Measurements from ENCODE around the gene AFMID. TPM values are rescaled to one million over a fixed set of nuclear protein-coding genes. Genes with fewer than 3 reads are reported as not detected.
A peak's percentile ranks its signal among the peaks of the same experiment; 100 is the strongest.

The AFMID gene
- total and polyA plus RNA-seq, 2 of the 13 experiments (the other 11 are each of a cell fraction or from before 2014, with no cell fraction given) = 249 to 270 TPM

DNA sequence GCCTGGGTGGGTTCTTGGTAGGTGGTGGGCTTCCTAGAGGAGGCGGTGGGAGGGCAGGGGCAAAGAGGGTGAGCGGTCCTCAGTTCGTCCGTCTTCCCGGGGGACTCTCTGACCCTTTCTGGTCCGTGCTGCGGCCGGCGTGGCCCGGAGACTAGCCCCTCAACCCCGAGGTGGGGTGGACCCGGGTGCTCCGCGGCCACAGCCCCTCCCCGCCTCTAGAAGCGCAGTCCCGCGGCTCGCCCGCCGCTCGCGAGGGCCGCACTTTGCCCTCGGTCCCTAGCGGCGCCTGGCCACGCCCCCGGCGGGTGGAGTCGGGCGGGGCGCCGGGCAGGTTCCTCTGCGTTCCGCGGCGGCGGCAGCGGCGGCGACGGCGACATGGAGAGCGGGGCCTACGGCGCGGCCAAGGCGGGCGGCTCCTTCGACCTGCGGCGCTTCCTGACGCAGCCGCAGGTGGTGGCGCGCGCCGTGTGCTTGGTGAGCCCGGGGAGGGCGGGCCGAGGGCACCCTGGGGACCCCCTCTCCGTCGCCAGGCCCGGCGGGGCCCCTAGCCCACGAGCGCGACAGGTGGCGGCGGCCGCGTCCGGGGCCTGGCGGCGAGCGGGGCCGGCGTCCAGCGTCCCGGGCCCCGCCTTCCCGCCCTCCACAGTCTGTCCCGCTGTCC lies 18.8 kb upstream of the AFMID start, which contains the start of gene SYNGR2 (continued):
- TF ChIP-seq, protein P1, sequence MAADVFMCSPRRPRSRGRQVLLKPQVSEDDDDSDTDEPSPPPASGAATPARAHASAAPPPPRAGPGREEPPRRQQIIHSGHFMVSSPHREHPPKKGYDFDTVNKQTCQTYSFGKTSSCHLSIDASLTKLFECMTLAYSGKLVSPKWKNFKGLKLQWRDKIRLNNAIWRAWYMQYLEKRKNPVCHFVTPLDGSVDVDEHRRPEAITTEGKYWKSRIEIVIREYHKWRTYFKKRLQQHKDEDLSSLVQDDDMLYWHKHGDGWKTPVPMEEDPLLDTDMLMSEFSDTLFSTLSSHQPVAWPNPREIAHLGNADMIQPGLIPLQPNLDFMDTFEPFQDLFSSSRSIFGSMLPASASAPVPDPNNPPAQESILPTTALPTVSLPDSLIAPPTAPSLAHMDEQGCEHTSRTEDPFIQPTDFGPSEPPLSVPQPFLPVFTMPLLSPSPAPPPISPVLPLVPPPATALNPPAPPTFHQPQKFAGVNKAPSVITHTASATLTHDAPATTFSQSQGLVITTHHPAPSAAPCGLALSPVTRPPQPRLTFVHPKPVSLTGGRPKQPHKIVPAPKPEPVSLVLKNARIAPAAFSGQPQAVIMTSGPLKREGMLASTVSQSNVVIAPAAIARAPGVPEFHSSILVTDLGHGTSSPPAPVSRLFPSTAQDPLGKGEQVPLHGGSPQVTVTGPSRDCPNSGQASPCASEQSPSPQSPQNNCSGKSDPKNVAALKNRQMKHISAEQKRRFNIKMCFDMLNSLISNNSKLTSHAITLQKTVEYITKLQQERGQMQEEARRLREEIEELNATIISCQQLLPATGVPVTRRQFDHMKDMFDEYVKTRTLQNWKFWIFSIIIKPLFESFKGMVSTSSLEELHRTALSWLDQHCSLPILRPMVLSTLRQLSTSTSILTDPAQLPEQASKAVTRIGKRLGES (CRISPR knock-in tag; IDR thresholded peaks at IDR 0.05; ENCODE audit: borderline replicate concordance) = peak; percentile 72; the same call in 1 of the 2 replicates
- TF ChIP-seq, protein P2, sequence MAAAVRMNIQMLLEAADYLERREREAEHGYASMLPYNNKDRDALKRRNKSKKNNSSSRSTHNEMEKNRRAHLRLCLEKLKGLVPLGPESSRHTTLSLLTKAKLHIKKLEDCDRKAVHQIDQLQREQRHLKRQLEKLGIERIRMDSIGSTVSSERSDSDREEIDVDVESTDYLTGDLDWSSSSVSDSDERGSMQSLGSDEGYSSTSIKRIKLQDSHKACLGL (CRISPR knock-in tag; IDR thresholded peaks at IDR 0.05) = peak; percentile 24
- TF ChIP-seq U2AF1 (optimal IDR thresholded peaks at IDR 0.05; ENCODE audit: low read depth, low read length) (no peak), ZNF558 (CRISPR knock-in tag; IDR thresholded peaks at IDR 0.05; ENCODE audit: borderline replicate concordance) (peak; percentile 89; the same call in 1 of the 2 replicates), ZNF616 (CRISPR knock-in tag; IDR thresholded peaks at IDR 0.05; ENCODE audit: low read depth) (peak; percentile 28; the same call in 1 of the 2 replicates), KLF9 (CRISPR knock-in tag; IDR thresholded peaks at IDR 0.05; ENCODE audit: low read depth) (peak; percentile 49; the same call in 1 of the 2 replicates), SALL2 (CRISPR knock-in tag; IDR thresholded peaks at IDR 0.05) (peak; percentile 80), ZNF607 (CRISPR knock-in tag; IDR thresholded peaks at IDR 0.05; ENCODE audit: borderline replicate concordance) (peak; percentile 64), RAD21 (CRISPR knock-in tag; IDR thresholded peaks at IDR 0.05) (peak; percentile 76), ZNF124 (CRISPR knock-in tag; IDR thresholded peaks at IDR 0.05) (peak; percentile 43; the same call in 1 of the 2 replicates), GATAD1 (CRISPR knock-in tag; IDR thresholded peaks at IDR 0.05) (peak; percentile 68; the same call in 1 of the 2 replicates), ZNF761 (CRISPR knock-in tag; conservative IDR thresholded peaks at IDR 0.05) (peak; percentile 88; the same call in 1 of the 2 replicates), PAX8 (CRISPR knock-in tag; IDR thresholded peaks at IDR 0.05; ENCODE audit: borderline replicate concordance) (peak; percentile 86; the same call in 1 of the 2 replicates)
- TF ChIP-seq, protein P3, sequence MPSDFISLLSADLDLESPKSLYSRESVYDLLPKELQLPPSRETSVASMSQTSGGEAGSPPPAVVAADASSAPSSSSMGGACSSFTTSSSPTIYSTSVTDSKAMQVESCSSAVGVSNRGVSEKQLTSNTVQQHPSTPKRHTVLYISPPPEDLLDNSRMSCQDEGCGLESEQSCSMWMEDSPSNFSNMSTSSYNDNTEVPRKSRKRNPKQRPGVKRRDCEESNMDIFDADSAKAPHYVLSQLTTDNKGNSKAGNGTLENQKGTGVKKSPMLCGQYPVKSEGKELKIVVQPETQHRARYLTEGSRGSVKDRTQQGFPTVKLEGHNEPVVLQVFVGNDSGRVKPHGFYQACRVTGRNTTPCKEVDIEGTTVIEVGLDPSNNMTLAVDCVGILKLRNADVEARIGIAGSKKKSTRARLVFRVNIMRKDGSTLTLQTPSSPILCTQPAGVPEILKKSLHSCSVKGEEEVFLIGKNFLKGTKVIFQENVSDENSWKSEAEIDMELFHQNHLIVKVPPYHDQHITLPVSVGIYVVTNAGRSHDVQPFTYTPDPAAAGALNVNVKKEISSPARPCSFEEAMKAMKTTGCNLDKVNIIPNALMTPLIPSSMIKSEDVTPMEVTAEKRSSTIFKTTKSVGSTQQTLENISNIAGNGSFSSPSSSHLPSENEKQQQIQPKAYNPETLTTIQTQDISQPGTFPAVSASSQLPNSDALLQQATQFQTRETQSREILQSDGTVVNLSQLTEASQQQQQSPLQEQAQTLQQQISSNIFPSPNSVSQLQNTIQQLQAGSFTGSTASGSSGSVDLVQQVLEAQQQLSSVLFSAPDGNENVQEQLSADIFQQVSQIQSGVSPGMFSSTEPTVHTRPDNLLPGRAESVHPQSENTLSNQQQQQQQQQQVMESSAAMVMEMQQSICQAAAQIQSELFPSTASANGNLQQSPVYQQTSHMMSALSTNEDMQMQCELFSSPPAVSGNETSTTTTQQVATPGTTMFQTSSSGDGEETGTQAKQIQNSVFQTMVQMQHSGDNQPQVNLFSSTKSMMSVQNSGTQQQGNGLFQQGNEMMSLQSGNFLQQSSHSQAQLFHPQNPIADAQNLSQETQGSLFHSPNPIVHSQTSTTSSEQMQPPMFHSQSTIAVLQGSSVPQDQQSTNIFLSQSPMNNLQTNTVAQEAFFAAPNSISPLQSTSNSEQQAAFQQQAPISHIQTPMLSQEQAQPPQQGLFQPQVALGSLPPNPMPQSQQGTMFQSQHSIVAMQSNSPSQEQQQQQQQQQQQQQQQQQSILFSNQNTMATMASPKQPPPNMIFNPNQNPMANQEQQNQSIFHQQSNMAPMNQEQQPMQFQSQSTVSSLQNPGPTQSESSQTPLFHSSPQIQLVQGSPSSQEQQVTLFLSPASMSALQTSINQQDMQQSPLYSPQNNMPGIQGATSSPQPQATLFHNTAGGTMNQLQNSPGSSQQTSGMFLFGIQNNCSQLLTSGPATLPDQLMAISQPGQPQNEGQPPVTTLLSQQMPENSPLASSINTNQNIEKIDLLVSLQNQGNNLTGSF (CRISPR knock-in tag; IDR thresholded peaks at IDR 0.05) = 0 out of 2 replicates have a peak, but pooled peaks have one; percentile 72
- TF ChIP-seq, protein P4, sequence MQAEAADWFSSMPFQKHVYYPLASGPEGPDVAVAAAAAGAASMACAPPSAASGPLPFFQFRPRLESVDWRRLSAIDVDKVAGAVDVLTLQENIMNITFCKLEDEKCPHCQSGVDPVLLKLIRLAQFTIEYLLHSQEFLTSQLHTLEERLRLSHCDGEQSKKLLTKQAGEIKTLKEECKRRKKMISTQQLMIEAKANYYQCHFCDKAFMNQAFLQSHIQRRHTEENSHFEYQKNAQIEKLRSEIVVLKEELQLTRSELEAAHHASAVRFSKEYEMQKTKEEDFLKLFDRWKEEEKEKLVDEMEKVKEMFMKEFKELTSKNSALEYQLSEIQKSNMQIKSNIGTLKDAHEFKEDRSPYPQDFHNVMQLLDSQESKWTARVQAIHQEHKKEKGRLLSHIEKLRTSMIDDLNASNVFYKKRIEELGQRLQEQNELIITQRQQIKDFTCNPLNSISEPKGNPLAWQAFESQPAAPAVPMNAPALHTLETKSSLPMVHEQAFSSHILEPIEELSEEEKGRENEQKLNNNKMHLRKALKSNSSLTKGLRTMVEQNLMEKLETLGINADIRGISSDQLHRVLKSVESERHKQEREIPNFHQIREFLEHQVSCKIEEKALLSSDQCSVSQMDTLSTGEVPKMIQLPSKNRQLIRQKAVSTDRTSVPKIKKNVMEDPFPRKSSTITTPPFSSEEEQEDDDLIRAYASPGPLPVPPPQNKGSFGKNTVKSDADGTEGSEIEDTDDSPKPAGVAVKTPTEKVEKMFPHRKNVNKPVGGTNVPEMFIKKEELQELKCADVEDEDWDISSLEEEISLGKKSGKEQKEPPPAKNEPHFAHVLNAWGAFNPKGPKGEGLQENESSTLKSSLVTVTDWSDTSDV (CRISPR knock-in tag; IDR thresholded peaks at IDR 0.05) = no peak

Measured in HepG2 (cell line).